Measurements from ENCODE around the gene HRAS.

HRAS gene

GRCh38 chr11:488579-488978, 46.8 kb downstream of the HRAS start:
- H3K4me3 ChIP-seq (ENCODE audit: low read length) = no peak overlapping the region
- no peak for DNase-seq (ENCODE audit: low read depth, low spot score)

GRCh38 chr11:488062-488461, 47.3 kb downstream of the HRAS start:
- DNase-seq (ENCODE audit: low read depth, low spot score) = no peak
- no peak overlapping the region for H3K4me3 ChIP-seq (ENCODE audit: low read length)

- no peak overlapping the region for H3K4me3 ChIP-seq (ENCODE audit: low read length)
- no peak for DNase-seq (ENCODE audit: low read depth, low spot score)
These were observed 47.8 kb downstream of the HRAS start for GRCh38 chr11:487571-488021.

GRCh38 chr11:486189-486588, 49.2 kb downstream of the HRAS start:
- no peak overlapping the region for H3K4me3 ChIP-seq (ENCODE audit: low read length)
- no peak for DNase-seq (ENCODE audit: low read depth, low spot score)

GRCh38 chr11:484616-485015, 50.8 kb downstream of the HRAS start:
- no peak overlapping the region for H3K4me3 ChIP-seq (ENCODE audit: low read length)
- no peak for DNase-seq (ENCODE audit: low read depth, low spot score)

All from Jurkat, Clone E6-1 (cell line).